PC-9 (cell line): ENCODE results near the gene RYR3.

Source experiments
- EZH2 ChIP-seq: fragments of 200-600 bp; sonication (generic); IDR thresholded peaks from 2 replicates; pipeline ENCODE4 v1.8.0; 2017; ENCODE audit warnings: antibody characterized with exemption, low read depth
- TF ChIP-seq, protein P1 (sequence below): fragments of 200-600 bp; sonication (generic); conservative IDR thresholded peaks from 2 replicates; pipeline ENCODE4 v1.6.1; 2017; ENCODE audit warnings: mixed run types, antibody characterized with exemption, mild to moderate bottlenecking, moderate library complexity

DNA sequence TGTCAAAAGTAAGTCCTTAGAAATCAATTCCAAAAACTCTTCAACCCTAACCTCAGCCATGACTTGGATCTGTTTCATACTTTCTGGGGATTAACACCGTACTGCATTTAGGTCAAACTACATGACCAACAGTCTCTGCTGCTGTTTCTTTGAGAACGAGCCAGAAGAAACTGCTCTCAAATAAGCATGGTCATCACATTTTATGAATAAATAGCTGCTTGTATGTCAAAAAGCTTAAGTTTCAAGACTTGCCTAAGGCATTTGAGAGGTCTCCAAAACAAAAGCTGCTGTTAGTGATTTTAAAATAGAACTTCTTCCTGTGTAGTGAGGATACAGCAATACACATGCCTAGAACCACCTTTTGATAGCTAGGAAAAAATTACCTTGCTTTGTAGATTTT is 491.2 kb downstream of the RYR3 start:
- TF ChIP-seq, protein P1, sequence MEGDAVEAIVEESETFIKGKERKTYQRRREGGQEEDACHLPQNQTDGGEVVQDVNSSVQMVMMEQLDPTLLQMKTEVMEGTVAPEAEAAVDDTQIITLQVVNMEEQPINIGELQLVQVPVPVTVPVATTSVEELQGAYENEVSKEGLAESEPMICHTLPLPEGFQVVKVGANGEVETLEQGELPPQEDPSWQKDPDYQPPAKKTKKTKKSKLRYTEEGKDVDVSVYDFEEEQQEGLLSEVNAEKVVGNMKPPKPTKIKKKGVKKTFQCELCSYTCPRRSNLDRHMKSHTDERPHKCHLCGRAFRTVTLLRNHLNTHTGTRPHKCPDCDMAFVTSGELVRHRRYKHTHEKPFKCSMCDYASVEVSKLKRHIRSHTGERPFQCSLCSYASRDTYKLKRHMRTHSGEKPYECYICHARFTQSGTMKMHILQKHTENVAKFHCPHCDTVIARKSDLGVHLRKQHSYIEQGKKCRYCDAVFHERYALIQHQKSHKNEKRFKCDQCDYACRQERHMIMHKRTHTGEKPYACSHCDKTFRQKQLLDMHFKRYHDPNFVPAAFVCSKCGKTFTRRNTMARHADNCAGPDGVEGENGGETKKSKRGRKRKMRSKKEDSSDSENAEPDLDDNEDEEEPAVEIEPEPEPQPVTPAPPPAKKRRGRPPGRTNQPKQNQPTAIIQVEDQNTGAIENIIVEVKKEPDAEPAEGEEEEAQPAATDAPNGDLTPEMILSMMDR: no peak
- no peak for TF ChIP-seq EZH2
